ENCODE measurements around the gene FREM1.

FREM1 gene

GRCh38 chr9:14797435-14797834 is 112.8 kb downstream of the FREM1 start:
- no peaks in the 10 kb centered on the region for H3K9me3 Mint-ChIP-seq
- no peaks in the 10 kb centered on the region for H3K4me1 Mint-ChIP-seq
- H3K36me3 Mint-ChIP-seq (ENCODE audit: low read depth): peaks cover 64% of the 10 kb centered on the region
- no peak overlapping the region for H3K4me3 Mint-ChIP-seq
- no peak for DNase-seq
- H3K27me3 Mint-ChIP-seq (ENCODE audit: low read depth, poor library complexity): peaks cover 4% of the 10 kb centered on the region
- no peak for TF ChIP-seq CTCF (IDR thresholded peaks at IDR 0.05)
- no peak overlapping the region for H3K27ac Mint-ChIP-seq

DNA sequence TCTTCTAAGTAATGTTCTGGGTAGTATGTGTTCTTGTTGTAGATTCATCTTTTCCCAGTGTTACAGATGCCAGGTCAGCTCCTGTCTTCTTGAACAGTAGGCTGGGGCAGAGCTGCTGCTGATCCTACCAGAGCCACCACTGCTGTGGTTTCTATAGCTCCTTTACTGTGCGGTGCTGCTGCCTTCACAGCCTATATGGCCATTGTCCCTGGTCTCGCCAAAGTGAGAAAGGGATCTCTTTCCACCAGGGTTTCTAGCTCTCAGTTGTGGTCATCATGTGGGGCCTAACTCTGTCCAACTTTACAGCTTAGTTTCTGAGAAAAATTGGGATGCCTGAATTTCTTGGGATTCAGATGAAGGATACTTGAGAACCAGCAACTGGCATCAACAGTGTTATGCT is 116.8 kb downstream of the FREM1 start:
- Mint-ChIP-seq H3K4me3 (no peak overlapping the region), H3K4me1 (no peaks in the 10 kb centered on the region), H3K9me3 (no peaks in the 10 kb centered on the region), H3K36me3 (ENCODE audit: low read depth) (peaks cover 84% of the 10 kb centered on the region), H3K27ac (no peak overlapping the region), H3K27me3 (ENCODE audit: low read depth, poor library complexity) (peaks cover 4% of the 10 kb centered on the region)
- no peak for DNase-seq
- TF ChIP-seq CTCF (IDR thresholded peaks at IDR 0.05): no peak

- H3K9me3 Mint-ChIP-seq: no peaks in the 10 kb centered on the region
- no peak overlapping the region for H3K4me3 Mint-ChIP-seq
- no peak for DNase-seq
- H3K36me3 Mint-ChIP-seq (ENCODE audit: low read depth): peaks cover 89% of the 10 kb centered on the region
- TF ChIP-seq CTCF (IDR thresholded peaks at IDR 0.05): no peak
- H3K4me1 Mint-ChIP-seq: no peaks in the 10 kb centered on the region
- H3K27ac Mint-ChIP-seq: no peak overlapping the region
- H3K27me3 Mint-ChIP-seq (ENCODE audit: low read depth, poor library complexity): peaks cover 4% of the 10 kb centered on the region
These were observed 119.6 kb downstream of the FREM1 start for GRCh38 chr9:14790628-14791027.

GRCh38 chr9:14788846-14789245 is 121.4 kb downstream of the FREM1 start:
- no peaks in the 10 kb centered on the region for H3K4me1 Mint-ChIP-seq

DNA sequence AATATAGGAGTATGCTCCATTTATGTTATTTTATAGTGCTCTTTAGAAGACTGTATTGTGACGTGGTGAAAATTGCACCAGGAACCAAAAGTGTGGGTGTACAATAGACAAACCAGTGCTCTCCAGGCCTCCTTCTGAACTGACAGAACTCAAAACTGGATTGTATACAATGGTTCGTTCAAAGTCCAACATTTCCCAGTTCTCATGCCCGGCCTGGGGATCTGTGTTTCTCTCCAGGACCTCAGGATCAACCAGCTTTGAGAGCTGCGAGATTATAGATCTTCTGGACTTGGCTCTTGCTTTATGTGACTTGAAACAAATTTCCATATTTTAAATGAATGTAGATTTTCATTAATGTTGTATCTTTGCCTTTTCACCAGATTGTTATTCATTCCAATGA is 126.9 kb downstream of the FREM1 start:
- peaks cover 13% of the 10 kb centered on the region for H3K4me1 Mint-ChIP-seq
- no peaks in the 10 kb centered on the region for H3K9me3 Mint-ChIP-seq
- no peak overlapping the region for H3K4me3 Mint-ChIP-seq
- peaks cover 60% of the 10 kb centered on the region for H3K36me3 Mint-ChIP-seq (ENCODE audit: low read depth)
- H3K27me3 Mint-ChIP-seq (ENCODE audit: low read depth, poor library complexity): peaks cover 3% of the 10 kb centered on the region
- DNase-seq: no peak
- no peak overlapping the region for H3K27ac Mint-ChIP-seq
- TF ChIP-seq CTCF (IDR thresholded peaks at IDR 0.05): no peak

More at GRCh38 chr9:14788846-14789245, 121.4 kb downstream of the FREM1 start:
- no peak overlapping the region for H3K27ac Mint-ChIP-seq
- no peak overlapping the region for H3K4me3 Mint-ChIP-seq
- H3K36me3 Mint-ChIP-seq (ENCODE audit: low read depth): peaks cover 87% of the 10 kb centered on the region
- H3K27me3 Mint-ChIP-seq (ENCODE audit: low read depth, poor library complexity): no peaks in the 10 kb centered on the region
- no peaks in the 10 kb centered on the region for H3K9me3 Mint-ChIP-seq
- TF ChIP-seq CTCF (IDR thresholded peaks at IDR 0.05): no peak
- no peak for DNase-seq

- Mint-ChIP-seq H3K27me3 (ENCODE audit: low read depth, poor library complexity) (peaks cover 3% of the 10 kb centered on the region), H3K9me3 (no peaks in the 10 kb centered on the region), H3K36me3 (ENCODE audit: low read depth) (peaks cover 51% of the 10 kb centered on the region), H3K4me3 (no peak overlapping the region), H3K4me1 (peaks cover 13% of the 10 kb centered on the region), H3K27ac (no peak overlapping the region)
- DNase-seq: no peak
- no peak for TF ChIP-seq CTCF (IDR thresholded peaks at IDR 0.05)
These were observed 127.8 kb downstream of the FREM1 start for GRCh38 chr9:14782286-14783051.
